ENCODE results near the gene MYLK4.

DNA sequence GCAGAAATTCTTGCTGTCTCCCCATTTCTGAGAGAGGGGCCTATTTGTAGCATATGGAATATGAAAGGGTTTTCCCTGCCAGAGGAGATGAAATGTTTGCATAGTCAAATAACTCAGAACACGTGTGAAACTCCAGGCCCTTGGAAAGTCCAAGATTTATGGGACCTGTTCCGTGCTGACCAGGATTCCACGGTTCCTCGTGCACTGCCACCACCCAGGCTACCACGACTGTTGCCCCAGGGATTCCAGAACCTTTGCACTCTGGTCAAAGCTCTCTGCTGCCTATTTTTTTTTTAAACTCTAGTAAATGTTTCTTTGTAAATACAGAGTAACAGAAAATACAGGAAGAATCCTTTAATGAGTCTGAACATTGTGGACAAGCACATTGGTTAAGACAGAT, 35.0 kb downstream of the MYLK4 start:
- TF ChIP-seq, protein P1, sequence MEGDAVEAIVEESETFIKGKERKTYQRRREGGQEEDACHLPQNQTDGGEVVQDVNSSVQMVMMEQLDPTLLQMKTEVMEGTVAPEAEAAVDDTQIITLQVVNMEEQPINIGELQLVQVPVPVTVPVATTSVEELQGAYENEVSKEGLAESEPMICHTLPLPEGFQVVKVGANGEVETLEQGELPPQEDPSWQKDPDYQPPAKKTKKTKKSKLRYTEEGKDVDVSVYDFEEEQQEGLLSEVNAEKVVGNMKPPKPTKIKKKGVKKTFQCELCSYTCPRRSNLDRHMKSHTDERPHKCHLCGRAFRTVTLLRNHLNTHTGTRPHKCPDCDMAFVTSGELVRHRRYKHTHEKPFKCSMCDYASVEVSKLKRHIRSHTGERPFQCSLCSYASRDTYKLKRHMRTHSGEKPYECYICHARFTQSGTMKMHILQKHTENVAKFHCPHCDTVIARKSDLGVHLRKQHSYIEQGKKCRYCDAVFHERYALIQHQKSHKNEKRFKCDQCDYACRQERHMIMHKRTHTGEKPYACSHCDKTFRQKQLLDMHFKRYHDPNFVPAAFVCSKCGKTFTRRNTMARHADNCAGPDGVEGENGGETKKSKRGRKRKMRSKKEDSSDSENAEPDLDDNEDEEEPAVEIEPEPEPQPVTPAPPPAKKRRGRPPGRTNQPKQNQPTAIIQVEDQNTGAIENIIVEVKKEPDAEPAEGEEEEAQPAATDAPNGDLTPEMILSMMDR (IDR thresholded peaks at IDR 0.05; ENCODE audit: extremely low read depth in 1 of 2, insufficient read depth in 1 of 2, low read depth in 1 of 2, low read length in 2 of 2), result no peak
- no peak for TF ChIP-seq POLR2A (IDR thresholded peaks at IDR 0.05; ENCODE audit: low read depth, low read length)
- TF ChIP-seq MYC (IDR thresholded peaks at IDR 0.05; ENCODE audit: low read depth, low read length), result no peak
- no peak for TF ChIP-seq EZH2 (IDR thresholded peaks at IDR 0.05; ENCODE audit: borderline replicate concordance, low read depth, low read length, severe bottlenecking)
- TF ChIP-seq MAX (IDR thresholded peaks at IDR 0.05; ENCODE audit: insufficient read depth, insufficient read length), result no peak
- TF ChIP-seq POLR2AphosphoS5 (IDR thresholded peaks at IDR 0.05; ENCODE audit: insufficient read depth, low read depth, low read length), result no peak
